ENCODE data around the gene AOAH.

DNA sequence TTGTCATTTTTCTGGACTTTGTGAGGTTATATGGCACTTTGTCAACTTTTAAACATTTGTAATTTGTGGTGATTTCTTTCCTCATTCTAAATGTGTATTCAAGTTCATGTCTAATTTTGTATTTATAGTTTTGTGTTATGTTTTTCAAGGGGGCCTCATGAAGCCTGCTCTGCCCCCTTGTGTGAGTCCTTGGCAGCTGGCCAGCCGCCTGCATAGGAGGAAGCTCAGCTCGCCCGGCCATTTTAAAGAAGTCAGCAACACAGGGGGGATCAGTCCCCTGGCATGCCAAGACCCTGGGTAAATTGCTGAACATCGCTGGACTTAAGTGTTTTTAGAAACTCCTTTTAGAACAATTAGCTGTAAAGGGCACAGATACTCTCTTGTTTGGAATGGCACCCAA, 211.7 kb downstream of the AOAH start:
- TF ChIP-seq, protein P1, sequence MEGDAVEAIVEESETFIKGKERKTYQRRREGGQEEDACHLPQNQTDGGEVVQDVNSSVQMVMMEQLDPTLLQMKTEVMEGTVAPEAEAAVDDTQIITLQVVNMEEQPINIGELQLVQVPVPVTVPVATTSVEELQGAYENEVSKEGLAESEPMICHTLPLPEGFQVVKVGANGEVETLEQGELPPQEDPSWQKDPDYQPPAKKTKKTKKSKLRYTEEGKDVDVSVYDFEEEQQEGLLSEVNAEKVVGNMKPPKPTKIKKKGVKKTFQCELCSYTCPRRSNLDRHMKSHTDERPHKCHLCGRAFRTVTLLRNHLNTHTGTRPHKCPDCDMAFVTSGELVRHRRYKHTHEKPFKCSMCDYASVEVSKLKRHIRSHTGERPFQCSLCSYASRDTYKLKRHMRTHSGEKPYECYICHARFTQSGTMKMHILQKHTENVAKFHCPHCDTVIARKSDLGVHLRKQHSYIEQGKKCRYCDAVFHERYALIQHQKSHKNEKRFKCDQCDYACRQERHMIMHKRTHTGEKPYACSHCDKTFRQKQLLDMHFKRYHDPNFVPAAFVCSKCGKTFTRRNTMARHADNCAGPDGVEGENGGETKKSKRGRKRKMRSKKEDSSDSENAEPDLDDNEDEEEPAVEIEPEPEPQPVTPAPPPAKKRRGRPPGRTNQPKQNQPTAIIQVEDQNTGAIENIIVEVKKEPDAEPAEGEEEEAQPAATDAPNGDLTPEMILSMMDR (IDR thresholded peaks at IDR 0.05), result no peak
- TF ChIP-seq POLR2A (IDR thresholded peaks at IDR 0.05), result no peak
